Trophoblast cell (in vitro differentiated cells and primary cell): ENCODE results near the gene C7orf33.
"Not testable (repeated sequence)": the region's sequence is repeated elsewhere in the genome, so short reads cannot be mapped to it uniquely, and the experiment has no call there.

Experiments
- DNase-seq, 2 donors: peaks; one replicate each; pipeline ENCODE4 v3.0.0-alpha.2; 2016
- H2AFZ ChIP-seq: 2 replicates; pipeline ENCODE4 v1.6.1; 2013; ENCODE audit warnings: low read length, moderate library complexity, mild to moderate bottlenecking; ENCODE audit not compliant: insufficient read depth, poor library complexity
- H2AK5ac ChIP-seq: 2 replicates; pipeline ENCODE4 v1.6.1; 2013; ENCODE audit warnings: mild to moderate bottlenecking, low read length
- H2BK120ac ChIP-seq: 2 replicates; pipeline ENCODE4 v1.6.1; 2013; ENCODE audit warnings: low read length, mild to moderate bottlenecking, moderate library complexity; ENCODE audit not compliant: insufficient read depth, poor library complexity
- H2BK12ac ChIP-seq: 2 replicates; pipeline ENCODE4 v1.6.1; 2013; ENCODE audit warnings: mild to moderate bottlenecking, low read length, moderate library complexity
- H2BK5ac ChIP-seq: 2 replicates; pipeline ENCODE4 v1.6.1; 2013; ENCODE audit warnings: low read length, low read depth, moderate library complexity, mild to moderate bottlenecking; ENCODE audit not compliant: poor library complexity
- H3K14ac ChIP-seq: 2 replicates; pipeline ENCODE4 v1.6.1; 2013; ENCODE audit warnings: mild to moderate bottlenecking, low read length
- H3K18ac ChIP-seq: 2 replicates; pipeline ENCODE4 v1.6.1; 2013; ENCODE audit warnings: mild to moderate bottlenecking, low read length
- H3K23ac ChIP-seq: 2 replicates; pipeline ENCODE4 v1.6.1; 2013; ENCODE audit warnings: low read length
- H3K27ac ChIP-seq: 2 replicates; pipeline ENCODE4 v1.5.1; 2013; ENCODE audit warnings: low read depth, mild to moderate bottlenecking, inconsistent platforms, low read length, moderate library complexity
- H3K27me3 ChIP-seq: 2 replicates; pipeline ENCODE4 v1.6.1; 2013; ENCODE audit warnings: inconsistent platforms, mild to moderate bottlenecking, low read length, moderate library complexity; ENCODE audit not compliant: insufficient read depth
- H3K36me3 ChIP-seq, 2 experiments: 1 replicate in 1 of 2; 2 replicates in 1 of 2; pipeline ENCODE4 v1.6.1; 2013; ENCODE audit warnings: low read length in 2 of 2, mild to moderate bottlenecking in 2 of 2, moderate library complexity in 1 of 2; ENCODE audit not compliant: insufficient read depth in 2 of 2, control insufficient read depth in 1 of 2
- H3K4ac ChIP-seq: 2 replicates; pipeline ENCODE4 v1.6.1; 2013; ENCODE audit warnings: low read depth, mild to moderate bottlenecking, low read length, moderate library complexity
- H3K4me1 ChIP-seq, 2 experiments: 1 replicate in 1 of 2; 2 replicates in 1 of 2; pipeline ENCODE4 v1.6.1; 2013; ENCODE audit warnings: low read length in 2 of 2, mild to moderate bottlenecking in 2 of 2, moderate library complexity in 1 of 2; ENCODE audit not compliant: insufficient read depth in 2 of 2, control insufficient read depth in 1 of 2
- H3K4me2 ChIP-seq: 2 replicates; pipeline ENCODE4 v1.6.1; 2013; ENCODE audit warnings: inconsistent platforms, mild to moderate bottlenecking, low read length, moderate library complexity
- H3K4me3 ChIP-seq: 2 replicates; pipeline ENCODE4 v1.5.1; 2013; ENCODE audit warnings: mild to moderate bottlenecking, low read depth, low read length, inconsistent platforms
- H3K79me1 ChIP-seq: one replicate; pipeline ENCODE4 v1.6.1; 2013; ENCODE audit warnings: low read length
- H3K79me2 ChIP-seq: 2 replicates; pipeline ENCODE4 v1.6.1; 2013; ENCODE audit warnings: low read length, mild to moderate bottlenecking; ENCODE audit not compliant: control insufficient read depth, insufficient read depth, poor library complexity
- H3K9ac ChIP-seq: 2 replicates; pipeline ENCODE4 v1.6.1; 2013; ENCODE audit warnings: mild to moderate bottlenecking, low read length
- H3K9me3 ChIP-seq: 2 replicates; pipeline ENCODE4 v1.6.1; 2013; ENCODE audit warnings: low read depth, mild to moderate bottlenecking, control low read depth, inconsistent platforms, low read length; ENCODE audit not compliant: insufficient read depth
- H4K12ac ChIP-seq: 2 replicates; pipeline ENCODE4 v1.6.1; 2013; ENCODE audit warnings: low read depth, mild to moderate bottlenecking, low read length, moderate library complexity
- H4K8ac ChIP-seq: 2 replicates; pipeline ENCODE4 v1.6.1; 2013; ENCODE audit warnings: low read depth, mild to moderate bottlenecking, low read length, moderate library complexity
- H4K91ac ChIP-seq: one replicate; pipeline ENCODE4 v1.6.1; 2013; ENCODE audit warnings: low read depth, mild to moderate bottlenecking, low read length, moderate library complexity
- WGBS: extraction: QIAGEN DNeasy Blood & Tissue Kit; methylation state at CpG from one replicate; pipeline ENCODE4 v1.1.7; 2013; ENCODE audit warnings: missing lambda C conversion rate; ENCODE audit not compliant: insufficient read length, insufficient coverage; ENCODE audit errors: extremely low coverage; 5-methylcytosine and 5-hydroxymethylcytosine counted together

Gene C7orf33

DNA sequence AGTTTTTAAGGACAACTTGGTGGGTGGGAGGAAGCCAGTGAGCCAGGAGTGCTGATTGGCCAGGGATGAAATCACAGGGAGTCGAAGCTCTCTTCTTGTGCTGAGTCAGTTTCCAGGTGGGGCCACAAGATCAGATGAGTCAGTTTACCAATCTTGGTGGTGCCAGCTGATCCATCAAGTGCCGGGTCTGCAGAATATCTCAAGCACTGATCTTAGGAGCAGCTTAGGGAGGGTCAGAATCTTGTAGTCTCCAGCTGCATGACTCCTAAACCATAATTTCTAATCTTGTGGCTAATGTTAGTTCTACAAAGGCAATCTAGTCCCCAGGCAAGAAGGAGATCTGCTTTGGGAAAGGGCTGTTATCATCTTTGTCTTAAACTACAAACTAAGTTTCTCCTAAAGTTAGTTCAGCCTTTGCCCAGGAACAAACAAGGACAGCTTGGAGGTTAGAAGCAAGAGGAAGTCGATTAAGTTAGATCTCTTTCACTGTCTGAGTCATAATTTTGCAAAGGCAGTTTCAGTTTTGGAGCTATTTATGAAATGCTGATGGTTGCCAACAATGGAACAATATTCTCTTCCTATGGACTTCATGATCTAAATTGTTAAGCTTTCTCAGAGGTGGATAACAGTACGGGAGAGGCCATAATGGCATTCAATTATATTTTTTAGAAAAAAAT lies 26.2 kb upstream of the C7orf33 start:
- H2BK5ac ChIP-seq, H3K4me3 ChIP-seq, H2AFZ ChIP-seq, H2BK12ac ChIP-seq, H2AK5ac ChIP-seq, H3K23ac ChIP-seq, H3K4ac ChIP-seq, H3K9ac ChIP-seq, H3K14ac ChIP-seq, H3K27me3 ChIP-seq, H3K27ac ChIP-seq, H4K8ac ChIP-seq, H3K18ac ChIP-seq, H3K36me3 ChIP-seq, H3K4me1 ChIP-seq, H3K79me1 ChIP-seq, H3K9me3 ChIP-seq, H2BK120ac ChIP-seq, H3K4me2 ChIP-seq, H4K12ac ChIP-seq, H4K91ac ChIP-seq, H3K79me2 ChIP-seq: not testable (repeated sequence)
- DNase-seq, result peak in 1 of 2 donors; percentile 78
- no CpG with 5 or more reads among the region's 4 CpGs for WGBS

GRCh38 chr7:148566736-148567135 lies 23.8 kb upstream of the C7orf33 start:
- H3K4me2 ChIP-seq, result no peak overlapping the region
- H3K27me3 ChIP-seq, result no peaks in the 10 kb centered on the region
- no peak overlapping the region for H4K91ac ChIP-seq
- no peak overlapping the region for H3K4me3 ChIP-seq
- H2AK5ac ChIP-seq, result no peak overlapping the region
- H3K9me3 ChIP-seq, result peaks cover 1% of the 10 kb centered on the region
- peaks cover 7% of the 10 kb centered on the region for H3K79me1 ChIP-seq
- no peak overlapping the region for H3K9ac ChIP-seq
- H3K4ac ChIP-seq, result no peak overlapping the region
- H3K36me3 ChIP-seq, result no peaks in the 10 kb centered on the region
- H2BK12ac ChIP-seq, result no peak overlapping the region
- DNase-seq, result no peak
- no CpG with 5 or more reads among the region's 6 CpGs for WGBS
- no peak overlapping the region for H2BK120ac ChIP-seq
- no peak overlapping the region for H3K27ac ChIP-seq
- H3K79me2 ChIP-seq, result no peaks in the 10 kb centered on the region
- H4K8ac ChIP-seq, result no peak overlapping the region
- H2BK5ac ChIP-seq, result no peak overlapping the region
- no peak overlapping the region for H3K18ac ChIP-seq
- H3K23ac ChIP-seq, result no peak overlapping the region
- H3K14ac ChIP-seq, result no peak overlapping the region
- H3K4me1 ChIP-seq, result peaks cover 0 to 3% of the 10 kb centered on the region in 2 experiments
- H4K12ac ChIP-seq, result no peak overlapping the region
- H2AFZ ChIP-seq, result no peak overlapping the region

DNA sequence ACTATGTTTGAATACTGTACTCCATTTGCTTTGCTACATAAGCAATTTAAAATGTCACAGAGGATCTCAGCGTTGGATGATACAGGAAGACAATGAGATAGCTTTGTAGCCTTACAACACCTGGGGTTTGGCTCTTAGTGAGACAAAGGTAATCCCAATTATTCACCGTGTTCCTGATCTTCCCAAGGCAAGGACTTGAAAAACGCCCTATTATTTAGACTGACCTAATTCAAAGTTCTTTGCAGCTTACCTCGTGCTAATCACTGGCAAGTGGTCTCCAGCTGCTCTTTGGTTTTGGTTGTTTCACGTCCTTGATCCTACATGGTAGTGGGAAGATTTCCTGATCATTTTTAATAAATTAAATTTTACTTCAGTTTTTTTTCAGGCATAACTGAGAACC lies 23.0 kb upstream of the C7orf33 start:
- Histone ChIP-seq H3K4me2 (no peak overlapping the region), H3K4me1 (peaks cover 0 to 3% of the 10 kb centered on the region in 2 experiments), H2BK12ac (peak overlapping the region; percentile 31), H4K91ac (no peak overlapping the region), H3K9ac (no peak overlapping the region), H3K27ac (no peak overlapping the region), H2BK5ac (no peak overlapping the region), H3K23ac (no peak overlapping the region), H3K4me3 (no peak overlapping the region), H3K36me3 (no peaks in the 10 kb centered on the region), H3K79me2 (no peaks in the 10 kb centered on the region), H2AFZ (no peak overlapping the region), H3K4ac (no peak overlapping the region), H3K79me1 (peaks cover 7% of the 10 kb centered on the region), H3K27me3 (no peaks in the 10 kb centered on the region), H4K12ac (no peak overlapping the region), H2BK120ac (peak overlapping the region; percentile 33), H3K18ac (no peak overlapping the region), H4K8ac (no peak overlapping the region), H2AK5ac (no peak overlapping the region), H3K9me3 (peaks cover 1% of the 10 kb centered on the region), H3K14ac (no peak overlapping the region)
- no CpG with 5 or more reads among the region's 5 CpGs for WGBS
- DNase-seq, result no peak

- H3K27ac ChIP-seq, result no peak overlapping the region
- H4K12ac ChIP-seq, result no peak overlapping the region
- no peak overlapping the region for H2AFZ ChIP-seq
- peaks cover 3% of the 10 kb centered on the region for H3K79me1 ChIP-seq
- no peak overlapping the region for H2BK5ac ChIP-seq
- no peaks in the 10 kb centered on the region for H3K27me3 ChIP-seq
- no peak overlapping the region for H3K23ac ChIP-seq
- H3K18ac ChIP-seq, result no peak overlapping the region
- H3K79me2 ChIP-seq, result no peaks in the 10 kb centered on the region
- H4K91ac ChIP-seq, result no peak overlapping the region
- H3K9me3 ChIP-seq, result no peaks in the 10 kb centered on the region
- WGBS, result no CpG with 5 or more reads among the region's 2 CpGs
- no peak overlapping the region for H3K9ac ChIP-seq
- H2BK12ac ChIP-seq, result no peak overlapping the region
- no peak overlapping the region for H2AK5ac ChIP-seq
- no peaks in the 10 kb centered on the region for H3K4me1 ChIP-seq
- H3K4me3 ChIP-seq, result no peak overlapping the region
- no peak overlapping the region for H2BK120ac ChIP-seq
- H3K14ac ChIP-seq, result no peak overlapping the region
- H3K36me3 ChIP-seq, result no peaks in the 10 kb centered on the region
- no peak overlapping the region for H4K8ac ChIP-seq
- no peak for DNase-seq
- H3K4ac ChIP-seq, result no peak overlapping the region
- no peak overlapping the region for H3K4me2 ChIP-seq
Observed at GRCh38 chr7:148570510-148570909, 20.1 kb upstream of the C7orf33 start.
